Cortex of kidney (tissue), 1 donor: ENCODE data around the gene LMO1.

ENCODE experiments used
- DNase-seq: peaks from one replicate; lab custom pipeline; 2025; lab: John Stamatoyannopoulos, UW

LMO1 gene

DNA sequence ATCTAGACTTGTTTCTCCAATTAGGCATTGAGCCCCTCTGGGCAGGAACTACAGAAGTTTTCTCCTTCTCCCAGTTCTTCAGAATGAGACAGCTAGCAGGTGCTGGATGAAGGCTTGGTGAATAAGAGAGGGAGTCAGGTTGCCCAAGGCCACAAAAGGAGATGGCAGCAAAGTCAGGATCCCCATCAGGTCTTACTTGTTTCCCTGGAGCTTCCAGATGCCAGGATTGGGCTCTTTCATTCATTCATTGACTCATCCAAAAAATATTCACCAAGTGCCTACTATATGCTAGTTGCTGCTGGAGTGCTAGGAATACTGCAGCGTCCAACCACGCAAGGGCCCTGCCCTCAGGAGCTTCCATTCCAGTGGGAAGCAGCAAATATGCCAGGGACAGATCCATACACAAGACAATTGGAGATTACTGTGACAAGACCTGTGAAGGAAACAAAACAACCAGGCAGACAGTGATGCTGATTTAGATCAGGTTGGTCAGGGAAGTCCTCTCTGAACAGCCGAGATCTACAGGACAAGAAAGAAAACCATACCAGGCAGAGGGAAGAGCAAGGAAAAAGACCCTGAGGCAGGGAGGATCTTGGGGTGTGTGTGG is 24.6 kb upstream of the LMO1 start:
- DNase-seq = no peak

DNA sequence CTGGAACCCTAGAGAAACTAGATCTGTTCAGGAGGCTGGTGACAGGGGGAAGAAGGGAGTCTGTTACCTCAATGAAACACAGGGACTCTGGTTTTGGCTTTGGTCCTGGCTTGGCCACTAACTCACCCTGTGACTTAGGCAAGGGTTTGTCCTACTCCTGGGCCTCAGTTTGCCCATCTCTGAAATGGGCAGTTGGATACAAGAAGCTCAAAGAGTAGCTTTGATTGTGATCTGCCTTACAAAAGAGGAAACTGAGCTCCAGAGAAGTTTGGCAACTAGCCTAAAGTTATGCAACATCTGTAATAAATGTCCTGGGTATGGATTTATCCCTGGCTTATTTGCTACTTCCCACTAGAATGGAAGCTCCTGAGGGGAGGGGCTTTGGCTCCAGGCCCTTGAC is 24.0 kb upstream of the LMO1 start:
- no peak for DNase-seq

DNA sequence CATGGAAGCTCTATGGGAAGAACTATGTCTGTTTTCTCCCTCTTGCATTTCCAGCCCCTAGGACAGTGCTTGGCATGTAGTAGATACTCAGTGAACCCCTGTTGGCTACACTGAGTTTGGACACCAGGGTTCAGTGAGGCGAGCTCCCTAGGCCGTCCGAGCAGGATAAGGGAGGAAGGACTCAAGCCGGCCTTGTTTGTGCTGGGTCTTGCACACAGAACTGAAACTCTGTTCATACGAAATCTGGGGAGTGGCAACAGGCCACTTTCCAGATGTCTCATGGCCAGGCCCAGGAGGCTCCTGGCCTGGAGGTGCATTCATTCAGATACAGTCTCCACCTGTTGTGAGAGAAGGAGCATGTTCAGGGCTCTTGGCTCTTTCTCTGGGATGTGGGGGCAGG is 23.6 kb upstream of the LMO1 start:
- no peak for DNase-seq

DNA sequence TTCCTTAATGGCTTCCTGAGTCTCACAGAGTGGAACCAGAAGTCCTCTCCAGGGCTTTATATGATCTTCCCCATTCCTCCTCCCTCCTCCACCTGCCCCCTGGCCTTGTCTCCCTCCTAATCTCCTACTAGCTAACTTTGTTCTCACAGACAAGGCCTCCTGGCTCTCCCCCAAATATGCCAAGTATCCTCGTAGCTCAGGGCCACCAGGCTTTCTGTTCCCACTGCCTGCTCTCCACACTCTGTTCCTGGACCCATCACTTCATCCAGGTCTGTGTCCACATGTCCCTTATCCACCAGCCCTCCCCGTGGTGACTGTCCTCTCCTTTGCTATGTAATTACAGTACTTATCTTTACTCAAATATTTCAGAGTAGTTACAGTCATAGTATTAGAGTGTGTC is 23.2 kb upstream of the LMO1 start:
- no peak for DNase-seq

DNA sequence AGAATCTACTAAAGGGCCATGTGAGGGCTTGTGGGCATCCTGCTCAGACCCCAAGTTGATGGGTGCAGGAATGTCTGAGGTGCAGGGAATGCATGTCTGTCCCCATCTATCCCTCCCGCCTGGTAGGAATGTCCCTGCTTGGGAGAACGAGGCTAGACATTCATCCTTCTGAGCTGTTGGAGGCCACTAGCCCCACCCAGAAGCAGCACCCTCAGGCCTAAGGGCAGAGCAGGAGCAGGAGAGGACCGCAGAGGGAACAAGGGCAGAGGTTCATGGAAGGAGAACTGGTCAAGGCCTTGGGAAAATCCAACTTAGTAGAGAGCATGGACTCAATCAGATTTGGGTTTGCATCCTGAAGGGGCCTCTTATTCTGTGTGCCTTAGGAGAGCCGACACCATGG is 22.1 kb upstream of the LMO1 start:
- DNase-seq = no peak

DNA sequence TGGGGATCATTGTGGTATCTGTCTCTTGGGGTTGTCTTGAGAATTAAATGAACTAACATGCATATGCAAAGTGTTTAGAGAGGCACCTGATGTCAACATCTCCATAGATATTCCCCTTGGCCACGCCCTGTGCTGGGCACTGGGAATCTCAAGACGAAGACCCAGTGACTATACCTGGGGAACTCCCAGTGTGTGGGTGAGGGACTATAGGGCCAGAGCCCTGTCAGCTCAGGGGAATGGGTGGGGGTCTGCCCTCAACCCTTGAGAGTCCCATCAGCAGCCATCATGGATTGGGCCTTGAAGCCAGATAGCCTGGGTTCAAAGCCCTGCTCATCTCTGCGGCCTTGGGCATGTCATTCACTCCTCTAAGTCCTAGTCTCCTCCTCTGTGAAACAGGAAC is 21.6 kb upstream of the LMO1 start:
- no peak for DNase-seq

DNA sequence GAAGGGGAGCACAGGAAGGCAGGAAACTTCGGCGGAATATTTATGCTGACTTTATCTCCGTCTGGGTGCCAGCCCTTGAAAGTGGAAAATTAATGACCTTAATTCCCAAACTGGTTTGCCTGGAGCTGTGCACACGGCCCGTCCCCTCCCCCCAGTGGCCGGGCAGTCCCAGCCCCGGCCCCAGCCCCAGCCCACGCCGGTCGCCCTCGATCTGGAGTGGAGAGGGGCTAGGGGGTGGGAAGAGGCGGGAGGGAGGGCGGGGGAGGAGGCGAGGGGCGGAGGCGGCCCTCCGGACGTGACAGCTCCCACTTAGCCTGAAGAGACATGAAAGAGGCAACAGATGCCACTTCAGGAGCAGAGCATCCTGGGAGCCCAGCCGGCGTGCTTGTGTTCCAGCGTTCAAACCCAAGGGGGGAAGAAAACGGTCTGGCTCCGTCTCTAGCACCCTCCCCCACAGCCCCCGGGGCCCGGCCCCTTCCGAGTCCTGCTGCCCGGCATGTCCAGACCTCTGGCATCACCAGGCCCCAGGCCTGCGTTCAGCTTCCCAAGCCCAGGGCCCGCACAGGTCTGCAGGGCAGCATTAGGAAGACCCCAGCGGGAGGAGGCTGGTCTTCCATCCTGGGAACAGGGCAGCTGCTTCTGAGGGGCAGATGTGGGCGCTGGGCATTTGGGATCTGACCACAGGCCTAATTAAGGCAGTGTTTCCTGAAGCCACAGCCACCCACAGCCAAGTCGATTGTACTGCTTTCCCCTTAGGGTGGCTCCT is 20.0 kb upstream of the LMO1 start:
- no peak for DNase-seq

DNA sequence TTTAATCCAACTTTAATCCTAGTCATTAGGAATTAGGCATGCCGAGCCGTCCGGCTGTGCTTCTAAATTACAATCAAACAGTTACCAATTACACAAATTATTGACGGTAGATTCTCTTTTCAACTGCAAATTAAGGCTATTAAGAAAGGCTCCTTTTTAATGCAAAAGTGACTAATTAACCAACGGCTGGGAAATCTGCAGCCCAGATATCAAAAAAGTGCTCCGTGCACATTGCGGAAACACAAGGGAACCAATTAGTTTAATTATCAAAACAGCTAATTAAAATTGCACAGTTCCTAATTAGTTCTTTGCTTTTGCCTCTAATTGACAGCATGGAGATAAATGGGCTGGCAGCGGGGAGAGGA is 19.4 kb upstream of the LMO1 start:
- no peak for DNase-seq

DNA sequence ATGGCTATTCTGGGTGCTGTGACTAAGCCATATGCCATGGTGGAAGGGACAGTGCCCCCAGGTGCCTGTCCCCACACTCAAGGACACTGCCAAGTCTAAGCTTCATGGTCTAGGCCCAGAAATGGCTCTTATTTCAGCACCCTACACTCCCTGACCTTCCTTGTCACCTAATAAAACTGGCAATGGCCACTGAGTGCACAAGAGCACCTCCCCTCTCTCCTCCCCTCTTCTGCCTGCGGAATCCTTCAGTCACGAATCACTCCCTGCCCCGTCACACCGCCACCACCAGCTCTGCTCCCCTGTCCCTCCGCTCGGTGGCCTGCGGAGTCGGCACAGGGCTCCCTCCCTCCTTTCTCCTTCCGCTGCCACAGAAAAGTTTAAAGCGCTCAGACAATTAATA is 19.0 kb upstream of the LMO1 start:
- no peak for DNase-seq

DNA sequence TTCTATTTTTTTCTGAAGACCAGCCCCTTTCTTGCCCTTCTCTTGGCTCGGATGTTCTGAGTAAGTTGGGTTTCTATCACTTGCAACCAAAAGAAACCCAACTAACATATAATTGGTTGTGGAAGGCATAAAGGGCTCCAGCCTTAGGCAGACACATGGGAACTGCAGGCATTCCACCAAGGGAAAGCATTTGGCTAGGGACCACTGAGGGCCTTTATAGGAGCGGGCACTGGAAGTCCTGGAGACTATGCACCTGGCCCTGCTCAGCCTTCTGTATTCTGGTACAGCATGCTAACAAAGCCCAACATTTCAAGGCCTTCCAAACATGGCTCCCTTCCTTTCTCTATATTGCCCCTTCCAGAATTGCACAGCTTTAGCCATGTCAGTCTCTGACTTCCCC is 17.6 kb upstream of the LMO1 start:
- DNase-seq = no peak

DNA sequence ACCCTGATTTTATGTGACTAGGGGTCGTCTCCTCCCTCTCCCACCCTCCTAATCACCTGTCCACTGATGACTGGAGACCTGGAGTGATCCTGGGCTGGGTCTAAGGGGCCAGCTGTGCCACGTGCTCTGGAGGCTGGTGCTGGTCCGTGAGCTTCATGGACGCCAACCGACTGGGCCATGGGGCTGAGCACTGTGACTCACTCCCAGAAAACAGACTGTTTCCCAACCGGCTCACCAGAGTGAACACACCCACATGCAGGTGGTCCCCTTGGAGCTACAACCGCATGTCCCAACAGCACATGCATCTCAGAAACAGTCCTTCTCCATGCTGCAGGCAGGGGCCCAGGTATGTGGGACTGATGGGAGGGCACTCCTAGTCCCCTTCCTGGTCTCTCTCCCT is 14.0 kb upstream of the LMO1 start:
- DNase-seq = no peak

DNA sequence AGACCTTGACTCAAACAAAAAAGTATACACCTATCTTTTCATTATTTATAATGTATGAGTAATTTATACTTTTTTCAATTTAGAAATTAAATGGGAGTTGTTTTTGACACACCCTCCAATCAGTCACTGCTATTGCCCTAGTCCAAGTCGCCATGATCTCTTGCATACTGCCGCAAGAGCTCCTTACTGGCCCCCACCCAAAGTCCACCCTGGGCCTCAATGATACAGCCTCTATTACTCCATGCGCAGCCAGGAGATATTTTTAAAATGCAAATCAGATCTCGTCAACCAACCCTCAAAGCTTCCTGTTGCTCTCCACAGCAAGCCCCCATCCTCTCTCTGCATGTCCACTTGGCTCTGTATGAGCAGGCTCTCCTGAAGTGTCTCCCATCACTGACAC is 12.8 kb upstream of the LMO1 start:
- DNase-seq = no peak

DNA sequence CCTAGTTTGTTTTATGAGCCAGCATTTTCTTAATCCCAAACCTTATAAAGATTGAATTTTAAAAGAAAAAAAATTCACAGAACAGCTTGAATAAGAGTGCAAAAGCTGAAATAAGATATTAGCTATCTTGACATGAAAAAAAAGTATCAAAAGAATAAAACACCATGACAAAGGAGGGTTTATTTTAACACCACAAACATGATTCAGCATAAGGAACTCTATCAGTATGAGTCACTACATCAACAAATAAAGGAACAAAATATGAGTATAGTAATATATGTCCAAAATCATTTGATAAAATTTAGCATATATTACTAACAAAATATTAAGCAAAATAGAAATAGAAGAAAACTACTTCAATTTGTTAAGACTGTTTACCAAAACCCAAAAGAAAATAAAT is 9.6 kb upstream of the LMO1 start:
- DNase-seq = no peak

DNA sequence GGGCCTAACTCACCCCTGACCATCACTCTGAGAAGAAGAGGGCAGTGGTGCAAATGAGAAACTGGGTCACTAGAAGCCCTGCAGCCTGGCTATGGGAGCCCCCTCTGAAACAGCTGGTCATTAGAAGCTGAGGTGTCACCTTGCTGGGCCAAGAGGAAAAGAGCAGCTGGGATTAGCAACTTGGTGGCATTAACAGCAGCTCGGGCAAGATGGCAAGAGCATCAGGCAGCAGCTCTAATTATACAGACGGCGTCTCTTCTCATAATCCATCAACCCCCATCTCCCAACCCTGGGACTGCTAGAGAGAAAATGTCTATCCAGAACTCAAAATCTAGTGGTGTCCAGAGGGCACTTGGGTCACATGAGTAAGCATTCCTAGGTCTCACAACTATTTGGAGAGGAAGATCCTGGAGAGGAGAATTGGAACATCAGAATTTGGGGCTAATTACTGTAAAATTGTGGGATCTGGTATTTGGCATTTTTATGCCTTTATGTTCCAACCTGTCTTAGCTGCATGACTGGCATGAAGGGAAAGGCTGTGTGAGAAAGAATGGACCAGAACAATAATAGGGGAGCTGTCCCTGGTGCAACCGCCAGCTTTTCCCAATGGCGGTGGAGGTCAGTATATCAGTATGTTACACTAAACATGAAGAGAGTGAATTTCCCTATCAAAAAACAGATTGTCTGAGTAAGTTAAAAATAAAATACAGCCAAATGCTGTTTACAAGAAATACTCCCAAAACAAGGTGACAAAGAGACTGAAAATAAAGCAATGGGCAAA is 7.6 kb upstream of the LMO1 start:
- no peak for DNase-seq

DNA sequence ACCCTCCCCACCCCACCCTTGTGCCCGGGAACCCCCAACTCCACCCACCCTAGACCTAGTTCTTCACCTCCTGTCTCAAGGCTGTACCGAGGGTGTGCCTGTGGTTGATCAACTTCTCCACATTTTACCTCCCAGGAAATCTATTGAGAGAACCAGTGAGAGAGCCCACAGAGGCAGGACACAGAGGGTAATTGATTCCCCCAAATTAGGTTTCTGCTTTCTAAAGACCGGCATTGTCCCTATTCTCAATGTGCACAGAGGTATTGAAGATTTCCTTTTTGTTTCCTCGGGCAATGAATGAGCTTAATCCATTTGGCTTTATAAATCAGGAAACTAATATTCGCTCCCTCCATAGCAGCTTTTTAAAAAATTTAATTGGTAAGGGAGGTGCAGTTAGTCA is 6.0 kb upstream of the LMO1 start:
- DNase-seq = no peak

DNA sequence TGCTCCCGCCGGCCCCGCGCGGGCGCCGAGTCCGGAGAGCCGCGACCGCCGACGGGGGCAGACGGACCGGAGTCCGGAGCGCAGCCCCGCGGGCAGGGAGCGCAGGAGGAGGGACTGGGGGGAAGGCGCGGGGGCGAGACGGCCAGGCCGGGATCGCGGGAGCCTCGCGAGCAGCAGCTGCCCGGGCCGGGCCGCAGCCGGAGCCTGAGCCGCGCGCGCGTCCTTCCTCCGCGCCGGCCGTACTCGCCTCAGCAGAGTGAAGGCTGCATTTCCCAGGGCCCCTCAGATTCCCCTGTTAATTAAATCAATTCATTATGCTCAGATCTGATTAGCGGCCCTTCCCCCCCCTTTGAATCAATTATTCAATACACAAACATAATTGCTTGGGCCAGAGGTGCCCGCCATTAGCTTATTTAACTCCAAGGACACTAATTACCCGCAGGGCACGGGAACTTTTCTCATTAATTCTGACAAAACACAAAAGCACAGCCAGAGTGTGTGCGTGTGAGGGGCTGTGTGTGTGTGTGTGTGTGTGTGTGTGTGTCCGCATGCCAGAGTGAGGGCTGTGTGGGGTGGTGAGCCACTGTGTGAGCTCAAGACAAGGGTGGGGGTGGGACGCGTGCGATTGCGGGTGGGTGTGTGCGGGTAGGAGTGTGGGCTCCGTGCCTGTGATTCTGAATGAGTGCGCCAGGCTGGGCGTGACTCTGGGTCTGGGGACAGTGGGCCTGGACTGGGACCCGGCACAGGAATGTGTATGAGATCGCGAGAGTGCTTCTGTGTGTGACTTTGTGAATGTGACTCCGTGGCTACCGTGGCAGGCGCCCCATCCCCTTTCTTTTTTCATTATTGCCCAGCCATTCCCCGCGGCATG is 5.1 kb upstream of the LMO1 start:
- DNase-seq = no peak

DNA sequence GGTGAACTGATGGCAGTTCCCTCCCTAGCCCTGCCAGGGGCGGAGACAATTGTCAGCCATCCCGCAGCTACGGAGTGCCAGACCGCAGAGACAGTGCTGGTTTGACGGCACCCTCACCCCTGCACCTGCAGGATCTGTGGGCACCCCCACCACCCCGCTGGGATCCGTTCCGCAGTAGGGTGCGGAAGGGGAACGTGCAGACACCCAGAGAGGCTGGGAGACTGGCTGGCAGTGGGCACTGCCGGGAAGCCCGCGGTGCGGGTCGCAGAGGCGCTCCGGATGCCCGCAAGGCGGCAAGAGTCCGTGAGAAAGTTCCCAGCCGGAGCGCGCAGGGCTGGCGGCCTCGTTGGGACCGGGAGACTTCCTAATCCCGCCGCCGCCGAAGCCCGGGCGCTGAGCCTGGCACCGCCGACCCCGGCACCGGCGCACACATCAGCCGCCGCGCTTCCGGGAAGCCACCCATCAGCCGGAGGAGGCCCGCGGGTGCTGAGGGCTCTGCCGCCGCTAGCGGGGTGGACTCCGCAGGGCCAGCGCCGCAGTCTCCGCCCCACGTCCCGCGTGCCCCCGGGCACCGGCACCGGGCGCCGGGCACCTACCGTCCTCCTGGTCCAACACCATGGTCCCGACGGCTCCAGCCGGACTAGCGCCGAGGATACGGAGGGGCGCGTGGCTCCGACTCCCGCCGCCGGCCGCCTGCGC is 4.3 kb upstream of the LMO1 start:
- no peak for DNase-seq

DNA sequence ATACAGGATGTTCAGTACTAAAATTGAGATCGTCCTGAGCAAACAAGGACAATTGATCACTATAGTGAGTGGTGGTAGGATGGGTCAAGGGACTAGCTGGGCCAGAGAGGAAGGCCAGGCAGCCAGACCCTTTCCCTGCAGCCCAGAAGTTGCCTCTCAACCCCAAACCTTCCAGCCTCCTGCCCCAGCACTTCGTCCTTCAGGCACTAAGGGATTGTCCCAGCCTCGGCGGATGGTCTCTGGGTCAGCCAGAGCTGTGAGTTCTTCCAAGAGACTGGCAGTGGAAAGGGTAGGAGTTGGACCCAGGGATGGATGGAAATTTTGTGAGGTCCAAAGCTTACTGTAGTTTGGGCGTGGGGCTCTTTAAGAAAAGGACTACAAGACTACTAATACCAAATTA is 3.6 kb upstream of the LMO1 start:
- DNase-seq = no peak

DNA sequence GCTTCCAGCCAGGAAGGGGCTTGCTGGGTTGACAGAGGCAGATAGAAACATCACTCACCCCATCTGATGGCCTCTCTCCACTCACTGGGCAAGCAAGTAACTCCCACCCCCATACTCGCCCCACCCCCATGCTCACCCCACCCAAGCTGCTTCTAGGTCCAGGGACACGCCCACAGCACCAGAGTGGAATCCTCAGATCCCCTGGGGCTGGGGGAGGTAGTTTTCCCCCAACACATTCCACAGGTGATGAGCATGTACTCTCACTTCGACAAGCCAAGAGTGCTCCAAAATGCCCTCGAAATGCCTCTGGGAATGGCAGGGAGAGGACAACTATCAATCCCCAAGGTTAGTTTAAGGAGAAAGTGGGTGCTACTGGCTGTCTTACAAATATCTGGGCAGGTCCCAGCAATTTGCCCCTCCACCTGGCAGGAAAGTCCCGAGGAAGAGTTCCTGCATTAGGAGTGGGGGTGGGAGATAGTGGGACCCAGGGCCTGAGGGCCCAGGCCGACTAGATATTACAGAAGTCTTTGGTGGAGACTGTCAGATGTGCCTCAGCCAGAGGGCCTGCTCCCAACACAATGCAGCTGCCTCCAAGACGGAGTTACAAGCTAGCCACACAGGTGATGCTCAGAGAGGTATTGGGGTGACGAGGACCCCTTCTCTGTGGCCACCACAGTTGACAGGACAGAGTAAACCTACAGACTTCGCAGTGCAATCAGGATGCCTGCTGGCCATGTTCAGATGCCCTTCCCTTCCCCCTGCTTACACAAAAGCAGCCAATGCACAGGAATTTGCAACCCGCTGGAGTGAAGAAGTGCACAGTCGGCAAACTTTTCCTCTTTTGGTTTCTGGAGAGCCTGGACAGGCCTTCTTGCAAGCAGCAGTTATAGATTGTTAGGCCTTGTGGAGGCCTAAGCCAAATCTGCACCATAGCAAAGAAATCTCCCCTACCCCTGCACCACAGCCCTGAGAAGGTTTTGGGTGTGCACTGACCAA is 2.9 kb upstream of the LMO1 start:
- DNase-seq = no peak

DNA sequence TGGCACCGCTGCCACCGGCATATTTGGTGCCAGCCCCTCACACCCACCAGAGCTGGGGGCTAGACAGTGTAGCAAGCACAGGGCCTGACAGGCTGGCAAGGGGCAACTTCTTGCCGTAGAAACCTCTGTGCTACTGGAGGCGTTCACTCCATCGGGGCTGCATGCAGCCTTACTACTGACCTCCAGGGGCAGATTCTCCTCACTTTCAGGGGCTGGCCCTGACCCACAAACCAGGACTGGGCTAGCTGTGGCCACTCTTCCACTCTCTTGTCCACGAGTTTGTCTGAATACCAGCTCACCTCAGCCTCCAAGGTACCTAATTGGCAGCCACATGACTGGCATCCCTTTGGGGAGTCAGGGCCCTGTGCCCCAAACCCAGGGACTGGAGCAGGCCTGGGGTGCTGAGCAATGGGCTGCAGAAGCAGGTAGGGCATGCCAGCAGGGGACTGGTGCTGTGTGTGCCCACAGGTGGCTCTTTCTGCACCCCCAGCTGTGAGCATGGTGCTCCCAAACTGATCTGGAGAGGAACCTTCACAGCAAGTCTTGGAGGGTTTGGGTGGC is 2.1 kb upstream of the LMO1 start:
- no peak for DNase-seq
